Neuronal stem cell (in vitro differentiated cells): ENCODE measurements around the gene CALHM6.
"Not testable (repeated sequence)": the region's sequence is repeated elsewhere in the genome, so short reads cannot be mapped to it uniquely, and the experiment has no call there.

Experiments used
- DNase-seq: peaks from one replicate; pipeline ENCODE4 v3.0.0-alpha.2; 2013; ENCODE audit warnings: low spot score
- H2AFZ ChIP-seq: one replicate; pipeline ENCODE4 v1.6.1; 2013; ENCODE audit warnings: mild to moderate bottlenecking, low read length, inconsistent platforms
- H2AK5ac ChIP-seq: 2 replicates; pipeline ENCODE4 v1.6.1; 2013; ENCODE audit warnings: low read depth, mild to moderate bottlenecking, inconsistent platforms, low read length, moderate library complexity, mixed read lengths
- H2BK120ac ChIP-seq: 2 replicates; pipeline ENCODE4 v1.6.1; 2013; ENCODE audit warnings: low read depth, mild to moderate bottlenecking, inconsistent platforms, low read length, moderate library complexity, mixed read lengths
- H2BK12ac ChIP-seq: one replicate; pipeline ENCODE4 v1.6.1; 2013; ENCODE audit warnings: low read length, inconsistent platforms
- H2BK15ac ChIP-seq: 2 replicates; pipeline ENCODE4 v1.6.1; 2013; ENCODE audit warnings: mild to moderate bottlenecking, low read length, inconsistent platforms, mixed read lengths
- H2BK5ac ChIP-seq: one replicate; pipeline ENCODE4 v1.6.1; 2013; ENCODE audit warnings: inconsistent platforms, mild to moderate bottlenecking, low read length, moderate library complexity
- H3K14ac ChIP-seq: one replicate; pipeline ENCODE4 v1.6.1; 2013; ENCODE audit warnings: low read length, inconsistent platforms
- H3K18ac ChIP-seq: 2 replicates; pipeline ENCODE4 v1.6.1; 2013; ENCODE audit warnings: low read length, inconsistent platforms
- H3K23ac ChIP-seq: 2 replicates; pipeline ENCODE4 v1.6.1; 2013; ENCODE audit warnings: low read depth, mild to moderate bottlenecking, mixed read lengths, low read length, inconsistent platforms; ENCODE audit not compliant: poor library complexity
- H3K27ac ChIP-seq: replicated peaks from 3 replicates; pipeline ENCODE4 v1.5.1; 2013; ENCODE audit warnings: low read length, inconsistent platforms
- H3K27me3 ChIP-seq, 3 experiments: 2 replicates each; pipeline ENCODE4 v1.6.1; 2013; ENCODE audit warnings: low read length in 3 of 3, mild to moderate bottlenecking in 2 of 3, inconsistent platforms in 1 of 3, low read depth in 1 of 3, mixed read lengths in 1 of 3, moderate library complexity in 1 of 3; ENCODE audit not compliant: control insufficient read depth in 3 of 3, insufficient read depth in 3 of 3
- H3K36me3 ChIP-seq, 2 donors: replicated peaks in 1 of 2; 2 replicates each; pipeline ENCODE4 v1.6.1; 2013; ENCODE audit warnings: low read length in 2 of 2; ENCODE audit not compliant: control insufficient read depth in 2 of 2, insufficient read depth in 2 of 2
- H3K4ac ChIP-seq: 2 replicates; pipeline ENCODE4 v1.6.1; 2013; ENCODE audit warnings: inconsistent platforms, mild to moderate bottlenecking, low read length, moderate library complexity
- H3K4me1 ChIP-seq, 2 donors: 1 replicate in 1 of 2; 2 replicates in 1 of 2; pipeline ENCODE4 v1.6.1; 2013; ENCODE audit warnings: low read length in 2 of 2, low read depth in 1 of 2; ENCODE audit not compliant: control insufficient read depth in 2 of 2, insufficient read depth in 1 of 2
- H3K4me2 ChIP-seq: one replicate; pipeline ENCODE4 v1.6.1; 2013; ENCODE audit warnings: mild to moderate bottlenecking, low read length, inconsistent platforms; ENCODE audit not compliant: insufficient read depth, poor library complexity, severe bottlenecking
- H3K4me3 ChIP-seq, 2 donors: 2 replicates each; pipeline ENCODE4 v1.5.1; 2013; ENCODE audit warnings: low read length in 2 of 2, mild to moderate bottlenecking in 2 of 2, inconsistent platforms in 1 of 2, moderate library complexity in 1 of 2
- H3K79me1 ChIP-seq: one replicate; pipeline ENCODE4 v1.6.1; 2013; ENCODE audit warnings: low read depth, mild to moderate bottlenecking, inconsistent platforms, low read length, moderate library complexity
- H3K9ac ChIP-seq: one replicate; pipeline ENCODE4 v1.6.1; 2013; ENCODE audit warnings: mild to moderate bottlenecking, low read depth, low read length, inconsistent platforms; ENCODE audit not compliant: poor library complexity
- H3K9me3 ChIP-seq, 2 donors: replicated peaks in 1 of 2; 2 replicates each; pipeline versions ENCODE3 to v1.6.1; 2013; ENCODE audit warnings: low read length in 2 of 2, mild to moderate bottlenecking in 2 of 2, inconsistent platforms in 1 of 2, low read depth in 1 of 2, mixed read lengths in 1 of 2, moderate library complexity in 1 of 2; ENCODE audit not compliant: control insufficient read depth in 2 of 2, insufficient read depth in 1 of 2
- H4K8ac ChIP-seq: one replicate; pipeline ENCODE4 v1.6.1; 2013; ENCODE audit warnings: low read depth, mild to moderate bottlenecking, inconsistent platforms, low read length, moderate library complexity
- H4K91ac ChIP-seq: one replicate; pipeline ENCODE4 v1.6.1; 2013; ENCODE audit warnings: low read length, low read depth, mild to moderate bottlenecking, inconsistent platforms; ENCODE audit not compliant: poor library complexity
- WGBS, 2 donors: extraction: QIAGEN DNeasy Blood & Tissue Kit; methylation state at CpG; one replicate each; pipeline ENCODE4 v1.1.7; 2013; ENCODE audit warnings: missing lambda C conversion rate in 2 of 2, mixed read lengths in 1 of 2; ENCODE audit not compliant: insufficient read length in 2 of 2, insufficient replicate concordance in 1 of 2; ENCODE audit errors: extremely low coverage in 2 of 2; 5-methylcytosine and 5-hydroxymethylcytosine counted together

The CALHM6 gene

GRCh38 chr6:116492331-116493067 lies 31.3 kb downstream of the CALHM6 start:
- H3K9me3 ChIP-seq = no peaks in the 10 kb centered on the region
- no peak overlapping the region for H3K9ac ChIP-seq
- no CpG with 5 or more reads among the region's 6 CpGs for WGBS, 2 donors
- H3K14ac ChIP-seq = no peak overlapping the region
- no peak overlapping the region for H3K4me2 ChIP-seq
- no peak overlapping the region for H2AK5ac ChIP-seq
- no peaks in the 10 kb centered on the region for H3K27me3 ChIP-seq
- DNase-seq = peak; percentile 11
- H3K4me3 ChIP-seq = no peak overlapping the region
- no peak overlapping the region for H2BK12ac ChIP-seq
- no peak overlapping the region for H4K91ac ChIP-seq
- no peak overlapping the region for H4K8ac ChIP-seq
- H3K27ac ChIP-seq = no peak overlapping the region
- no peak overlapping the region for H2BK5ac ChIP-seq
- no peaks in the 10 kb centered on the region for H3K79me1 ChIP-seq
- no peaks in the 10 kb centered on the region for H3K36me3 ChIP-seq
- no peak overlapping the region for H3K18ac ChIP-seq
- peaks cover 0 to 16% of the 10 kb centered on the region in 2 donors for H3K4me1 ChIP-seq
- H2BK15ac ChIP-seq = no peak overlapping the region
- H3K4ac ChIP-seq = no peak overlapping the region
- no peak overlapping the region for H2BK120ac ChIP-seq
- H2AFZ ChIP-seq = peak overlapping the region; percentile 72
- H3K23ac ChIP-seq = no peak overlapping the region

- H3K23ac ChIP-seq = not testable (repeated sequence)
These were observed 34.0 kb downstream of the CALHM6 start for GRCh38 chr6:116495161-116495560.

GRCh38 chr6:116497113-116497676 lies 36.0 kb downstream of the CALHM6 start:
- no peak overlapping the region for H3K9ac ChIP-seq

More at GRCh38 chr6:116495161-116495560, 34.0 kb downstream of the CALHM6 start:
- H3K27me3 ChIP-seq, H3K9me3 ChIP-seq, H3K18ac ChIP-seq, H4K8ac ChIP-seq, H3K4ac ChIP-seq, H3K14ac ChIP-seq, H2BK15ac ChIP-seq, H2BK120ac ChIP-seq, H3K79me1 ChIP-seq, H3K36me3 ChIP-seq, H4K91ac ChIP-seq, H3K9ac ChIP-seq, H3K4me2 ChIP-seq, H2AFZ ChIP-seq, H2BK12ac ChIP-seq, DNase-seq, H2AK5ac ChIP-seq, H3K27ac ChIP-seq, H3K4me3 ChIP-seq, H2BK5ac ChIP-seq: not testable (repeated sequence)
- WGBS, 2 donors = no CpG with 5 or more reads among the region's 1 CpG
- H3K4me1 ChIP-seq = peaks cover 2 to 16% of the 10 kb centered on the region in 2 donors

GRCh38 chr6:116500969-116501433 lies 39.8 kb downstream of the CALHM6 start:
- no peak for DNase-seq
- no peak overlapping the region for H4K91ac ChIP-seq
- no peak overlapping the region for H2AK5ac ChIP-seq
- peak overlapping the region; percentile 76 for H3K18ac ChIP-seq
- H2BK5ac ChIP-seq = no peak overlapping the region
- H3K4me1 ChIP-seq = peaks cover 4 to 6% of the 10 kb centered on the region in 2 donors
- peaks cover 0 to 4% of the 10 kb centered on the region in 2 donors for H3K9me3 ChIP-seq
- WGBS, 2 donors = no CpG with 5 or more reads among the region's 9 CpGs
- H3K23ac ChIP-seq = no peak overlapping the region
- H2AFZ ChIP-seq = peak overlapping the region; percentile 79
- no peak overlapping the region for H3K4ac ChIP-seq
- H3K79me1 ChIP-seq = no peaks in the 10 kb centered on the region
- H3K14ac ChIP-seq = no peak overlapping the region
- no peak overlapping the region for H2BK120ac ChIP-seq
- H3K36me3 ChIP-seq = no peaks in the 10 kb centered on the region
- H3K4me3 ChIP-seq = peak overlapping the region in 1 of 2 donors; percentile 49
- H3K9ac ChIP-seq = no peak overlapping the region
- H2BK12ac ChIP-seq = no peak overlapping the region
- H2BK15ac ChIP-seq = no peak overlapping the region
- H3K27me3 ChIP-seq = no peaks in the 10 kb centered on the region
- H4K8ac ChIP-seq = no peak overlapping the region
- H3K4me2 ChIP-seq = no peak overlapping the region
- no peak overlapping the region for H3K27ac ChIP-seq

More at GRCh38 chr6:116497113-116497676, 36.0 kb downstream of the CALHM6 start:
- Histone ChIP-seq H2AK5ac (no peak overlapping the region), H3K4me2 (no peak overlapping the region), H4K8ac (no peak overlapping the region), H3K36me3 (no peaks in the 10 kb centered on the region), H2BK15ac (no peak overlapping the region), H3K14ac (no peak overlapping the region), H2BK12ac (no peak overlapping the region), H3K23ac (no peak overlapping the region), H3K4me3 (no peak overlapping the region), H3K27ac (no peak overlapping the region), H3K18ac (no peak overlapping the region), H3K4me1 (peaks cover 6% of the 10 kb centered on the region in 2 donors), H3K79me1 (no peaks in the 10 kb centered on the region), H4K91ac (no peak overlapping the region), H2BK120ac (no peak overlapping the region), H3K27me3 (no peaks in the 10 kb centered on the region), H3K9me3 (peaks cover 0 to 4% of the 10 kb centered on the region in 2 donors), H2AFZ (peak overlapping the region; percentile 46), H3K4ac (no peak overlapping the region), H2BK5ac (no peak overlapping the region)
- WGBS, 2 donors = no CpG with 5 or more reads among the region's 3 CpGs
- DNase-seq = no peak
